Measurements from ENCODE around the gene HTR7.

HTR7 gene

GRCh38 chr10:90800232-90800796 lies 57.5 kb downstream of the HTR7 start:
- no peak for DNase-seq

DNA sequence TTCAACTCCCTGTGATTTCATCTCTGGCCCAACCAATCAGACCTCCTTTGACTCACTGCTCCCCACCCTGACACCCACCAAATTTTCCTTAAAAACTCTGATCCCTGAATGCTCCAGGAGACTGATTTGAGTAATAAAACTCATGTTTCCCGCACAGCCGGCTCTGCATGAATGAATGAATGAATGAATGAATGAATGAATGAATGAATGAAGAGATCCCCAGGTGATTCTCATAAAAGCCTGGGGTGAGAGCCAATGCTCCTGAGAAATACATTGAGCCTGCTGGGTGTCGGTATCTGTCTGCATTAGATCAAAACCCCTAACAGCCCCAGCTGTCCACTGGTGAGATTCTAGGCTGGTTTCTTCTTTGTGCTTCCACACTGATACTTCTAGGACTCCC lies 58.7 kb downstream of the HTR7 start:
- no peak for DNase-seq

GRCh38 chr10:90798482-90798881 lies 59.4 kb downstream of the HTR7 start:
- DNase-seq, result no peak

DNA sequence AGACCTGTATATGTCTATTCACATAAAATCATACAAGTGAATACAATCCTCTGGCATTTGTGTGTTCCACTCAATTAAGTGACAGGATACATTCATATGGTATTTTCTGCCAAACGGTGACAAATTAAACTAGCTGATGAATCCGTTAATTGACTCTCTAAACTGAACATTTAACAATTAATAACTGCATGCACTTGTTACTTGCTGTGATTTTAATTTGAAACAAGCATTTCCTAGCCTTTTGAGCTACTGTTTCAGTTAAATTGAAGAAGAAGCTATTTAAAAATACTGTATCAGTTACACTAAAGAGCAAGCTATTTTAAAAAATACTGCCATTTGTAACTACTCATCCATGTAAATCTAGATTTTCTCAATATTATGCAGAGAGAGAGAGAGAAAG lies 67.4 kb downstream of the HTR7 start:
- no peak for DNase-seq

- no peak for DNase-seq
Measured at GRCh38 chr10:90788968-90789367, 68.9 kb downstream of the HTR7 start.

GRCh38 chr10:90788199-90788491 lies 69.7 kb downstream of the HTR7 start:
- DNase-seq, result no peak

GRCh38 chr10:90787393-90788198 lies 70.2 kb downstream of the HTR7 start:
- no peak for DNase-seq

GRCh38 chr10:90785782-90786181 lies 72.1 kb downstream of the HTR7 start:
- no peak for DNase-seq

DNA sequence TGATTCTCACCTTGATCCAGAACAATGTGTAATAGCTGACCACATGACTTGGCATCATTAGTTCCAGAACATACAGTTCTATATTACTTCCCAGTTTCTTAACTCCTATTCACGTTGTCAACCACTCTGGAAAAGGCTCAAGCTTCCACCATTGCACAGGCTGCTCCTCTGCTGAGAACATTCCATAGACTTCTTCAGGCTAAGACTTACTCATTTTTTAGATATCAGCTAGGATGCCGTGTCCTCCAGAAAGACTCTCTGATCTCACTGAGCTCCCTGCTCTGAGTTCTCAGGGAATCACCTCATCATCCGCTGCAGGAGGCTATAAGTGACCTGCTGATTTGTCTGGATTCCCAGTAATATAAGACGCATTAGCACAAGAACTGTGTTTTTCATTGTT lies 73.1 kb downstream of the HTR7 start:
- no peak for DNase-seq

GRCh38 chr10:90780488-90780887 lies 77.4 kb downstream of the HTR7 start:
- no peak for DNase-seq

GRCh38 chr10:90779548-90779947 lies 78.3 kb downstream of the HTR7 start:
- DNase-seq, result no peak

- DNase-seq, result no peak
Measured at GRCh38 chr10:90777621-90778020, 80.2 kb downstream of the HTR7 start.

GRCh38 chr10:90775351-90776028 lies 82.3 kb downstream of the HTR7 start:
- DNase-seq, result no peak

DNA sequence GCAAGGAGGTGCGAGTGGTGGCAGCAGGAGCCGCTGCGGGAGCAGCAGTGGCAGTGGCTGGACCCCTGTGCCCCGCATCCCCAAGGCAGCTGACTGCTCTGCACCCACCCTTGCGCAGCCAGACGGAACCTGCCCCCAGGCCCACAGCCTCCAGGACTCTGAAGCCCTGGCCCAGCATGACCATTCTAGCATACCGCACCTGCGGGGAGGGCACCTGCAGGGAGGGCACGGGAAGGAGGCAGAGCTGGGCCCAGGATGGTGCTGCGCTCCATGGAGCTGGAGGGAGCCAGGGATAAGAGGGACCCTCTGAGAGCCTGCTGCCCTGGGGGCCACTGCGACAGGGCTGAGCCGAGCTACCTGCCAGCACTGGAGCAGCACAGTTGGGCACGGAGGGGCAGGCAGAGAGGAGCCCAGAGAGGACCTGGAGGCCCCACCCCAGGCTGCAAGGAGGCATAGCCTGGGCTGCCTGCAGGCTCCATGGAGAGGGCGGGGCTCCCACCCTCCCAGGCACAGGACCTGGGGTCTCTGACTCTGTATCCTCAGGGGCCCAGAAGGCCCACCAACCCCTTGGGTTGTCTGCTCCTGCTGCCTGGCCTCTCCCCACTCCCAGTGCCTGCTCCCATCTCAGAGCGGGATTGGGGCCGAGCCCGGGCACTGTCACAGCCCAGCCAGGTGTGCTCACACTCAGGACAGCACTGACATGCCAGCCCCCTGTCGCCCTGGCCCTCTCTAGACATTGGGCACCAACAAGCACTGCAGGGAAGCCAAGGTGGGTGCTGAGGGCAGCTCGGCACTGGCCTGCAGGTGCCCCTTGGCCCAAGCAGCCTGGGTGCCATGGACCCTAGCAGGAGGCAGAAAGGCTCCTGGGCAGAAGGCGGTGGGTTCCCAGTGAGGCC lies 87.6 kb downstream of the HTR7 start:
- no peak for DNase-seq

GRCh38 chr10:90751107-90751997 lies 106.5 kb downstream of the HTR7 start:
- no peak for DNase-seq

- DNase-seq, result no peak
Measured at GRCh38 chr10:90746829-90747228, 111.0 kb downstream of the HTR7 start.

- no peak for DNase-seq
Measured at GRCh38 chr10:90745565-90745964, 112.3 kb downstream of the HTR7 start.

- no peak for DNase-seq
Measured at GRCh38 chr10:90743291-90743690, 114.5 kb downstream of the HTR7 start.

DNA sequence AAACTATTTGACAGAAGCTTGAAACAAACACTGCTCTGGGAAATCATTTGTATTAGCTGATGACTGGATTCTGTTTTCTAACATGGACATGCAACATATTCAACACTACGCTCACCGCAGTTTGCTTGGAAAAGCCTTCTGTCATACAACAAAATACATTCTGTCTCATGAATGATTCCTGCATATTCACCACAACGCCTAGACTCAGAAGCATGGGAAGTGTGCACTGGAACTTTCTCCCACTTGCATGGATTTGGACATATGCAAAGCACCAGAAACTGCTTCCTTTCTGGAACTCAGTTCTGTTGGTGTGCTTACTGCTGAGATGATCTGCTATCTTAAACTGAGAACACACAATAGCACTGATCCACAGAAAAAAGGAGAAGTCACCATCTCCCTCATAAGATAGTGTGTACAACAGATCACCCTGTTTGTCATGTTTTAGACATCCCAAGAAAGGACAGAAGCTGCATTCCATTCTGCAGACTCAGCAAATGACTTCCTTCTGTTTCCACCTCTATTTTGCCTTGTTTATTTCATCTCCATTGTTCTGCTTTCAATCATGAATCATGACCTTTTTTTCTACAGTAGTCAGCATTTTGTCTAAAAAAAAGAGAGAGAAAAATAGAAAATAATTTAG lies 115.8 kb downstream of the HTR7 start:
- no peak for DNase-seq

DNA sequence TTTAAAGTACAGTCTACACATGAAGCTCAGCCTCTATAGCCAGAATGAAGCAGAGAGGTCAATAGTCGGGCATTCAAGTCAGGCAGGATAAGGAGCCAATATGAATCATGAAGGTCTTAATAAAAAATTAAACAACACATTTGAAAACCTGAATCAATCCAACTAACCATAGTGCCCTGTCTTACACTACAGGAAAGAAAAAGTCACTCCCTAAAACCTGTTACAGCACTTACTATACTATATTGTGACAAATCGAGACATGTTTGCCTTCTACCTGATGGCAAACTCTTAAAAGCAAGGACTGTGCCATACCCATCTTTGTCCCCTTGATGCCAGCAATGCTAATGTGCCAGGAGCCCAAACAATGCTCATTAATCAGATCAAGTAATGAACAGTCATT lies 117.6 kb downstream of the HTR7 start:
- no peak for DNase-seq

DNA sequence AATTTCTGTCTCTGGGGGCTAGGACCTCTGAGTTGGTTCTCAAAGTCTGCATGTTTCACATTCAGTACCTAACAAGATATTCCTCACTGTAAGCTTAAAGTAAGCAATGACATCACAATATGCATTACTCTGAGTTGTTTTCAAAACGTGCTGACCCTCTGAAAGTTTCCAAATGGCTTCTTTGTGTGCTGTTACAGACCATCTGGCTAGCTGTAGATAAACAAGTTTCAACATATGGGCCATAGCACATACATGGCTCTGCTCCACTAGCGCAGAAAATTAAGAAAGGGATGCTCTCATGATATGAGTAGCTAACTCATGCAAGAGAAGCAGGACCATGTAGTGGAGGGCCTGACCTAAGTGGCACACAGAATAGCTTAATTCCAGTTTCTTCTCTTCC lies 119.0 kb downstream of the HTR7 start:
- DNase-seq, result no peak

DNA sequence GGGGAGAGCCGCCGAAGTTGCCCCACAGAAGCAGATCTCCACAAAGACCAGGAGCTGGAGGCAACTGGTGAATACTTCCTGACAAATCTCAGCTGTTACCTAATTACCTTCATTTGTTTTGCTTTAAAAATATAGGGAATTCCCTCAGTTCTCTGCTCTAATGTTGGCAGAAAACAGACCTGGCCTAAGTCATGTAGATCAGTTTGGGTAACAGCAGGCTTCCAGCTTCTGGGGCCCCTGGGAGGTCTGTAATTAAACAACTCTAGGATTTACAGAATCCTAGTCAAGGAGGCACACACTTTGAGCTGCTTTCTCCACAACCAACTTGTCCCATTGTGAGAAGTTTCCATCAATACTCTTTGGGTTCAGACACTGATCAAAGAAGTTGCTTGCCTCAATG lies 123.4 kb downstream of the HTR7 start:
- DNase-seq, result no peak
